GM19351 (cell line): ENCODE data around the gene RFC2.
A peak's percentile ranks its signal among the peaks of the same experiment; 100 is the strongest.
"Not testable (repeated sequence)": the region's sequence is repeated elsewhere in the genome, so short reads cannot be mapped to it uniquely, and the experiment has no call there.

Experiments
- ATAC-seq: cut with Tn5 transposase; IDR thresholded peaks from one replicate; pipeline ENCODE4 v1.9.1; 2021; ENCODE audit warnings: mild to moderate bottlenecking, moderate library complexity; ENCODE audit not compliant: unreplicated experiment

RFC2 gene

DNA sequence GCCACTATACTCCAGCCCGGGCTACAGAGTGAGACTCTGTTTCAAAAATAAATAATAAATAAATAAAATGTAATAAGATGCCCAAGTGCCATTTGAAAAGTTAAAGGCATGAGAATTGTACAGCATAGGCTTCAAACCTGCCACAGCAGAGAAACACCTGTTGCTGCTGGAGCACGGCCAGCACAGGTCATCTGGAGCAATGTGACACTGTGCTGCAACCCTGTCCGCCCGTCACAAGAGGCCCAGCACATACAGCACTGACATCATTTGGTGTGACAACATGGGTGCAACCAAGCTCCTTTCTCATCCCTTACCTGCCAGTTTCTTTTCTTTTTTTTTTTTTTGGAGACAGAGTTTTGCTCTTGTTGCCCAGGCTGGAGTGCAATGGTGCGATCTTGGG, 1.3 kb downstream of the RFC2 start:
- ATAC-seq = no peak

DNA sequence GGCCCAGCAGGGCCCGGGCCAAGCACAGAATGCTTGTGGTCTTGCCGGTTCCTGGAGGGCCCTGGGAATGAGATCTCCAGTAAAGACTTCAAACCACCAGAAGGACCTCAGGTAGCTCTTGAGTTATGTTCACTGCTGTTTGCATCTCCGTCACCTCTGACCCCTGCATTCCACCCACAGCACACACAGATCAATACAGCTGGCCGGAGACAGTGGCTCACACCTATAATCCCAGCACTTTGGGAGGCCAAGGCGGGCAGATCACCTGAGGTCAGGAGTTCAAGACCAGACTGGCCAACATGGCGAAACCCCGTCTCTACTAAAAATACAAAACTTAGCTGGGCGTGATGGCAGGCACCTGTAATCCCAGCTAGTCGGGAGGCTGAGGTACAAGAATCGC, 5.1 kb downstream of the RFC2 start:
- ATAC-seq = not testable (repeated sequence)

DNA sequence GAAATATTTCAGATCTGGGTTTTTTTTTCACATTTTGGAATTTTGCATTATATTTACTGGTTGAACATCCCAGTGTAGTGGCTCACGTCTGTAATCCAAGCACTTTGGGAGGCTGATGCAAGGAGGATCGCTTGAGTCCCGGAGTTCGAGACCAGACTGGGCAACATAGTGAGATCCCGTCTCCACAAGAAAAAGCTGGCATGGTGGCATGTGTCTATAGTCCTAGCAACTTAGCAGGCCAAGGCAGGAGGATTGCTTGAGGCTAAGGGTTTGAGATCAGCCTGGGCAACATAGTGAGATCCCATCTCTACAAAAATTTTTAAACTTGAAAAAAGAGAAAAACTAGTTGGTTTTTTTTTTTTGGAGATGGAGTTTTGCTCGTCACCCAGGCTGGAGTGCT, 6.0 kb downstream of the RFC2 start:
- ATAC-seq = no peak

DNA sequence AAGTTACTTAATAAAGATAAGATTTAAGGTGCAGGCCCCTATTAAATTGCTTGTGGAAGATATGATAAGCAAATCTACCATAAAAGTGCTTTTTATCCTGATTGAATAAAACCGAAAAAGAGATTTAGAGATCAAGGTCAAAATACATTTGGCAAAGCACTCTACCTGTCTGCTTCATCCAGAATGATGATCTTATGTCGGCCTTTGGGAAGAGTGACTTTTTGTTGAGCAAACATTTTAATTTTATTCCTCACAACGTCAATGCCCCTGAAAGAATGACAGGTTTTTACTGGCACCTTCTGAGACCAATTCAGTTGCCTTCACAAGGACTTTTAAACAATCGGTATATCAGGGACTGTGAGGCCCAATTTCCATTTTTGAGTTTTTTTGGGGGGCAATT, 7.7 kb downstream of the RFC2 start:
- no peak for ATAC-seq

DNA sequence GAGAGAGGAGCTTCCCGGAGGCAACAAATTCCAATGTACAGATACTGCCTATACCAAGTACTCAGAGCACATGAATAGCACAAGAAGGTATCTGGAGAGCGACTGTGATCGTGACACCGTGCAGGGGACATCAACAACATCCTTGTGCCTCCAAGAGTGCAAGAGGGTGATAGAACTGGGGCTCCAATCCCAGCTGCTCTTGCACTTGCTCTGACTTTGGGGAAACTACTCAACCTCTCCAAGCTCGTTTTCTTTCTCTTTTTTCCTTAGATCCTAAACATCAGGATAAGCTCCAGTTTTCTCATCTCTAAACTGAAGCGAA, 12.1 kb downstream of the RFC2 start:
- ATAC-seq = no peak

DNA sequence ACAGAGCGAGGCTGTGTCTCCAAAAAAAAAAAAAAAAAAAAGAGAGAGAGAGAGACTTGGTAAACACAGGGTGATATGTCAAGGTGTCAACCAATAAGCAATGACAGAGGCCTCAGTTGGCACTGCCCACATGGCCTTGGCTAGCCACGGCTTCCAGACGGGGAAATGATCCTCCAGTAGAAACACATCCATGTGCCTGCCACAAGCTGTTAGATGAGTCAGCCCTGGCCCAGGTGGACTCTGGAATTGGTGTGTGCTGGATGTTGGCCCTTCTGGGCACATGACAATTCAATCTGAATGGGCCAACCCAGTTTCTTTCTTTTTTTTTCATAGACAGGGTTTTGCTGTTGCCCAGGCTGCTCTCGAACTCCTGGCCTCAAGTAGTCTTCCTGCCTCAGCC, 13.7 kb downstream of the RFC2 start:
- ATAC-seq = no peak

DNA sequence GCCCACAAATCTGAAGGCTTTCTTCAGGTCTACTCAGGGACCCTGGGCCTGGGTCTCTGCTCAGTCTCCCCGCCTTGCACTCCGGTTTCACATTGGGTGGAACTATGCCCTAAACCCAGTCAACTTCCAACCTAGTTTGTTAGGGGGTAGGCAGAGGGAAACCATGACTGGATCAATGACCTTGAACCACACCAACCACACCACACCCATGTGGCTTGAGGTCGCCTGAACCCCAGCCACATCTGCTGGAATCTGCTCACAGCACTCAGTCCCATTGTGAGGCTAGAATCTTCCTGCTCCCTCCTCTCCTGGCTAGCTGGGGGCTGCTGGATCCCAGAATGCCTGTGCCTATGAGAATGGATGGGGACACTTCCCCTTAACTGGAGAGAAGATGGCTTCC, 17.9 kb downstream of the RFC2 start:
- no peak for ATAC-seq

DNA sequence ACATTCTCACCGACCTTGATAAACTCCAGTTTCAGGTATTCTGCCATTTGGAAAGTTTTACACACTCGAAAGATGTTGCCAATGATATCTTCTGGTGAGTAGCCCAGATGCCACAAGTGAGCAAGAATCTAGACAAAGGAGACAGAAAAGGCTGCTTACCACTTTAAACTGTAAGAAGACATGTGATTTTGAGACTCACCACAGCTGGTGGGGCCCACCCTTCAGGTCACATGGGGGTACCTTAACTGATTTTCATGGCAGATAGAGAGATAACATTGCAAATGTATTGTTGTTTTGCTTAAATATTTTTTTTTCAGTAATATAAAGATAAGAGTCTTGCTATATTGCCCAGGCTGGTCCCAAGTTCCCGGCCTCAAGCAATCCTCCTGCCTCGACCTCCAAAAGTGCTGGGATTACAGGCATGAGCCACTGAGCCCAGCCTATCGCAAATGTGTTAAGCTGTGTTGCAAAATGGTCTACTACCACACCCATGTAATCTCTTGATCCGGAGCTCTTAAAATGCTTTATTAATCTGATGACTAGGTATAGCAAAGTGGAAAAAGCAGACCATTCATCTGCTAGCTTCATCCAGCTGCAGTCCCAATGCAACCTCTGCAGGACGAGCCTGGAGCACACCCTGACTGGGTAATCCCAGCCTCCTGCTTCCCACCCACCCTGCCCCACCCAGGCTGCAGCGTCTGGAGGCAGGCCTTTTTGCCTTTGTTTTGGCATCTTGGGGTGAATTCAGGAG, 18.5 kb downstream of the RFC2 start:
- no peak for ATAC-seq

DNA sequence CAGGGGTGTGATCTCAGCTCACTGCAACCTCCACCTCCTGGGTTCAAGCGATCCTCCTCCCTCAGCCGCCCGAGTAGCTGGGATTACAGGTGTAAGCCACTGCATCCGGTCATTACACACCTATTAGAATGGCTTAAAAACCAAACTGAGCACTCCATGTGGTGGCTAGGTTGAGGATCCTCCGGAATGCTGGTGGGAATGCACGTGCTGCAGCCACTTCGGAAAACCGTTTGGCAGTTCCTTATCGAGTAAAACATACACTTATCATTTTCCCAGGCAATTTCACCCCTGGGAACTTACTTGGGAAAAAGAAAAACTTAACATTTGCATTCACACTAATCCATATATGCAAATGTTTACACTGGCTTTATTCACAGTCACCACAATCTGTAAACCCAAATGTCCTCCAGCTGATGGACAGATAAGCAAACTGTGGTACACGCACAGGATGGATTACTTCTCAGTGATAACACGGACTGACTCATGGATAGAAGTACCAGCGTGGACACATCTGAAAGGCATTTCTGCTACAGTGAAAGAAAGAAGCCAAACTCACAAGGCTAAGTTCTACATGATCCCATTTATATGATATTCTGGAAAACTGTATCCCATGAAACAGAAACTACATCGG, 20.4 kb downstream of the RFC2 start:
- ATAC-seq = no peak

DNA sequence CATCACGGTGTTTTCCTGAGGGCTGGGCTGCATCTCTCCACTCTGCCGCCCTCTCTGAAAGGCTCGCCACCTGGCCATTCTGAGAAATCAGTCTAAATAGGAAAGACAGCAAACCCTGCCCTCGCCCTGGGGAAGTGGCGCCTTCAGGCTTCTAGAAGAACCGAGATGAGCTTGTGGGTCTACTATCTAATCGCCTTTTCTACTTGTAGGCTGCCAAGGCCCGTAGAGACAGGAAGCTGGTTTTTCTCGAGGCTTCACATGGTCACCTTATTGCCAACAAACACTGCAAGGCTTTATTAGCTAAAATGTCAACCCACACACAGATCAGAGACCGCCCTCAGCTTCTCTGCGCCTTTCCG, 23.0 kb downstream of the RFC2 start:
- ATAC-seq = peak; percentile 64

DNA sequence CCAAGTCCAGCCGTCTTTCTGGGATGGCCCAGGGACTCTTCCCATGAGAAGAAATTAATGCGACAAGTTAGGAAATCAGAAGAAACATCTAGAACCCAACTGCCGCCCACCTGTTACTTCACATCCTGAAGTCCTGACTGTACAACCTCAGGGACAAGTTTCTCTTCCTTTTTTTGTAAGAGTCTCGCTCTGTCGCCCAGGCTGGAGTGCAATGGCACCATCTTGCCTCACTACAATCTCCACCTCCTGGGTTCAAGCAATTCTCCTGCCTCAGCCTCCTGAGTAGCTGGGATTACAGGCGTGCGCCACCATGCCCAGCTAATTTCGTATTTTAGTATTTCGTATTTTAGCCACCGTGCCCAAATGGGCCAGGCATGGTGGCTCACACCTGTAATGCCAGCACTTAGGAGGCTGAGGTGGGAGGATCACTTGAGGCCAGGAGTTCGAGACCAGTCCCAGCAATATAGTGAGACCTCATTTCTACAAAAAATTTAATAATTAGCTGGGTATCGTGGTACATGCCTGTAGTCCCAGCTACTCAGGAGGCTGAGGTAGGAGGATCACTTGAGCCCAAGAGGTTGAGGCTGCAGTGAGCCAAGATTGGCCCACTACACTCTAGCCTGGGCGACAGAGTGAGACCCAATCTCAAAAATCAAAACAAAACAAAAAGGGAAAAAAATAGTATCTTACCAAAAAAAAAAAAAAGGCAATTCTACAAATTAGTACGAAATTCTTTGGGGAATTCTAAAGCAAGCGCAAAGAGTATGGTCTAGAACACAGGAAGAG, 23.6 kb downstream of the RFC2 start:
- peak; percentile 57 for ATAC-seq

DNA sequence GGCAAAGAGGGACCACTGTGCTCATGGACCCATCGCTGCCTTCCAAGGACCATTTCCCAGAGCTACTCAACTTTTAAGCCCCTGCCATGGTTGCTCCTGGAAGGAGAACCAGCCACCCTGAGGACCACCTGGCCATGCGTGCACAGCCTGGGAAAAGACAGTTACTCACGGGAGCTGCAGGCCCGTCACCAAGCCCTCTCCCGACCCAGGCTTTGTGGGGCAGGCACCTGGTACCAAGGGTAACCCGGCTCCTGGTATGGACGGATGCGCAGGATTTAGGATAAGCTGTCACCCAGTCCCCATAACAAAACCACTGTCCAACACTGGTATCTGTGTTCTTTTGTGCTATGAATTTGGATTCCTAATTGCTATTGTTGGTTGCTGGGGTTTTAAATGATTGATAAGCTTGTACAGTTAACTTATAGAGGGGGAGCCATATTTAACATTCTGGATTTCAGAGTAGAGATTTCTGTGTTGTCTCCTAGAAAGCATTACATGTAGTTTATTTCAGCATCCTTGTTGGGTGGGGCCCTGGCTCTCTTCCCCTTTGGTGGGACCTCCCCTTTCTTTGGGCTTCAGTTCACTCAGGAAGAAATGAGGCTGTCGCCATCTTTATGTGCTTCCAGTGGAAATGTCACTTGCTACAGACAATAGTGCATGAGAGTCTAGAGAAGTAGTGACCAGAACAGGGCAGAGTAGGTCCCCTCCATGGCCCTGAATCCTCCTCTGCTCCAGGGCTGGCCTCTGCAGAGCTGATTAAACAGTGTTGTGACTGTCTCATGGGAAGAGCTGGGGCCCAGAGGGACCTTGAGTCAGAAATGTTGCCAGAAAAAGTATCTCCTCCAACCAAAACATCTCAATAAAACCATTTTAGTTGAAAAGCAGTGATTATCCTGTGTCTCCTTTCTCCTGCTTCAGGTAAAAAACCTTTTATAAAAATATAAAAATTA, 25.0 kb downstream of the RFC2 start:
- ATAC-seq = no peak

DNA sequence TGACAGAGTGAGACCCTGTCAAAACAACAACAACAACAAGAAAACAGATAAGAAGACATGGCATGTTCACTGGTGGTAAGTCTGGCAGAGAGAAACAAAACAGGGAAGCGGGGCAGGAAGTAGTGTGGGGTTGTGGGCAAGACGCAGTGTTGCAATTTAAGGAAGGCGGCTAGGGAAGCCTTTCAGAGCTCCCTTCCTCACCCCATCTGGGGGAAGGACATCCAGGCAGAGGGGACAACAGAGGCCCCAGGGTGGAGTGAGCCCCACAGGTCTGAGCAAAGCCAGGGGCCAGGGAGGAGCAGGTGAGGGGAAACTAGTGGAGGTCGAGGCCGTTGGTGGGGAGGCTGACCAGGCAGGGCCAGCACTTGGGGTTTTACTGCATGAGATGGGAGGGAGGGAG, 27.6 kb downstream of the RFC2 start:
- ATAC-seq = no peak

DNA sequence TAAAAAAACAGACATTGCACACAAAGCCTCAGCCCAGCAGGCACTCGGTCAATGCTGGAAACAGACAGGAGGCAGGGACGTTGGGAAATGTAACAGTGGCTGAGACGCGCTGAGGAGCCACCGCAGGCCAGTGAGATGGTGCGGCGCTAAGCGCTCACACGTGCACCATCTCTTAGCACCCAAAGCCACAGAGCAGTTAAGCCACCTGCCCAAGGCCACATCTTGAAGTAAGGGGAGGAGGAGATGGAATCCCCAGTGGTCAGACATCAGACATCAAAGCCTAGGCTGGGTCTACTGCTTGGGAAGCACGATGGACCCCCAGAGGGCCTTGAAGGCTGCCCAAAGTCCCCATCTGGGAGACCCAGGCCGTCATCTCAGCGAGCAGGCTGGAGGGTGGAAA, 28.8 kb downstream of the RFC2 start:
- ATAC-seq = no peak

DNA sequence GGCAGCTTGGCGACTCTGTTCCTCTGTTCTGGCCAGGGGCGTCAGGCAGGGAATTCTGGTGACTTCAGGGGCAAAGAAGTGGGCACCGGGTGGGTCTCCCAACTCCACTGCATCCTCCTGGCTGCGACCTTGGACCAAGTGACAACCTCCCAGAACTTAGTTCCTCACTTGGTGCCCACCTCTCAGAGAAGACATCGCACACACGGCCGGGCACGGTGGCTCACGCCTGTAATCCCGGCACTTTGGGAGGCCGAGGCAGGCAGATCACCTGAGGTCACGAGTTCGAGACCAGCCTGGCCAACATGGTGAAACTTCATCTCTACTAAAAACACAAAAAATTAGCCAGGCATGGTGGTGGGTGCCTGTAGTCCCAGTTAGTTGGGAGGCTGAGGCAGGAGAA, 29.3 kb downstream of the RFC2 start:
- not testable (repeated sequence) for ATAC-seq

DNA sequence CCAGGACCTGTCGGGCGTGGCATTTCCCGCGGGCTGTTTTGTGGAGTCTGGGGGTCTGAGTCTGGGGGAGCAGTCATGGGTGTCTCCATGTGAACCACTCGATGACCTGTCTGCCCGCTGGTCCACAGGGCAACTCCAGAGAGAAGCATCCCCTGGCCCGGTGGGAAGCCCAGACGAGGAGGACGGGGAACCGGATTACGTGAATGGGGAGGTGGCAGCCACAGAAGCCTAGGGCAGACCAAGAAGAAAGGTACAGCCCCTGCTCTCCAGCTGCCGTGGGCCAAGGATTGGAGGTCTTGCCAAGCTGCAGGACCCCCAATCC, 29.7 kb downstream of the RFC2 start:
- ATAC-seq = no peak

DNA sequence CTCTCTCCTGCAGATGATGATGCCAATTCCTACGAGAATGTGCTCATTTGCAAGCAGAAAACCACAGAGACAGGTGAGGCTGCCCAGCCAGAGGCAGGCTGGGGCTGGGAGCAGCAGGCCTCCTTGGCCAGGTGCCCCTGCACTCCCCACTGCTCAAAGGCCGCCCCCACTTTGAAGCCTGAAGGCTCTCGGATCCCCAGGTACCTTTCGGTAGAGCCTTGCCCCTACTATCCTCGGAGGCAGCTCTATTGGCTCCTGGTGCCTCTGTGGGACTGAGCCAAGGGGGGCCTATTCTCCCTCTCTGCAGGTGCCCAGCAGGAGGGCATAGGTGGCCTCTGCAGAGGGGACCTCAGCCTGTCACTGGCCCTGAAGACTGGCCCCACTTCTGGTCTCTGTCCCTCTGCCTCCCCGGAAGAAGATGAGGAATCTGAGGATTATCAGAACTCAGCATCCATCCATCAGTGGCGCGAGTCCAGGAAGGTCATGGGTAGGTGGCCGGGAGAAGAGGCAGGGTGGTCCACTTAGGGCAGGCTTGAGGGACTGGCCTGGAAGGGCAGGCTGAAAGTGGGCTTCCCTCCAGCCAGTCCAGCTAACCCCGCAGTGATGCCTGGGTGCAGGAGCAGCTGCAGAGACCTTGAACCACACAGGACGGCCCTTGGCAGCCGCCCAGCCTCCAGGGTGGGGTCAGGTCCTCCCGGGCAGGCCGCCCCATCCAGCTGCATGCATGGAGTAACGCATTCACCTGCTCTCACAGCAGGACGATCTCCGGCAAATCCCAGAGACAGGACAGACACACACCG, 30.3 kb downstream of the RFC2 start:
- ATAC-seq = no peak

DNA sequence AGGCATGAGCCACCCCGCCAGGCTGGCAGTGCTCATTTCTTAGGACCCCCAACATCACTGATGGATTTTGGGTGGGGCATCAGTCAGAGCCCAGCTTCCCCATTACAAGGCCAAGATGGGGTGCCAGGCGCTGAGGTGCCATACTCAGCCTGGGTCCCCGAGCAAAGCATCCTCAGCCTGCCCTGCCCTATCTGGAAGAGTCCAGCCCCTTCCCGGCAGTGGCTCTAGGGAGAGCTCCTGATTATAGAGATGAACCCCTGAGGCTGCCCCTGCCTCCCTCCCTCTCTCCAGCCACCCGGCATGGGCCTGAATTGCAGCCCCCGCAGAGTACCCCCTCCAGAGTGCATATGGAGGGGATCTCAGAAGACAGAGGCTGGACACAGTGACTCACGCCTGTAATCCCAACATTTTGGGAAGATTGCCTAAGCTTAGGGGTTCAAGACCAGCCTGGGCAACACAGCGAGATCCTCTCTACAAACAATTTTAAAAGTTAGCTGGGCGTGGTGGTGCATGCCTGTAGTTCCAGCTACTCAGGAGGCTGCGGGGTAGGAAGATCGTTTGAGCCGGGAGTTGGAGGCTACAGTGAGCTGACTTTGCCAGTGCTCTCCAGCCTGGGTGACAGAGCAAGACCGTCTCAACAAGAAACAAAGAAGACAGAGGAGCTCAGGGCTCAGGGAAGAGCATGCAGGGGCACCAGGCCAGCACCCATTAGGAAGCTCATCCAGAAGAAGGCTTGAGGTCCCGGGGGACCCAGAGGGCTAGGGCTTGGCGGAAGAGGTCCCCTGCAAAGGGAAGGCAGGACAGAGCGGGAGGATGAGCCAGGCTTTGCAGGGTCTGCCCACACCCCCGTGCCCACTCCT, 31.1 kb downstream of the RFC2 start:
- no peak for ATAC-seq

DNA sequence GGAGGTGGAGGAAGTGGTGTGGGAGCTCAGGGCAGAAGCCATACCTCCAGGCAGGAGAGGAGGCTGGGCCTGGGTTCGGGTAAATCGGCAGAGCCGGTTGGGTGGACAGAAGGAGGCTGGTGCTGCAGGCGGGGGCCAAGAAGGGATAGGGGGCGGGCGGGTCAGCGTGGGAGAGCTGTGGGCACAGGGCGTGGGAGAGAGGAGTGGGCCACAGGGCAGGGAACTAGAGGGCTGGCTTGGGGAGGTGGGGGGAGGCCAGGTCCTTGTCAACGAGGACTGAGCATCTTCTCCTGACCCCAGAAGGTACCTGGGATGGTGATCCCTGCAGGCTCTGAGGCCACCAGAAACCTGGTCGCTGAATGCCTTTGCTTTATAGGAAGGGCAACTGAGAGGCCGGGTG, 32.5 kb downstream of the RFC2 start:
- no peak for ATAC-seq

DNA sequence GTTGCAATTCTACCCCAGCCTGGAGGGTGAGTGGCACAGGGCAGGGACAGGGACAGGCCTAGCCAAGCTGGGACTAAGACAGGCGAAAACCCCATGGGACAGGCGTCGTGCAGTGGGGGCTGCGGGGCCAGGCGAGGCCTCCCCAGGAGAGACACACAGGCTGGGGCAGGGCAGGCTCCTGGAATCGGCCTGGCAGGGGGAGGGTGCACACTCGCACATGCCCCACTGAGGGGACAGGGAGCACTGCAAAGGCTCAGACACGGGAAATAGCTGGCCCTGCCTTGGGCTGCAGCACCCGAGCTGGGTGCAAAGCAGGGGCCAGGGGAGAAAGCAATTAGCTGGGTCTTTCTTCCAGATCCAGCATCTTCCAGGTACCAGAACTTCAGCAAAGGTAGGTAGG, 34.0 kb downstream of the RFC2 start:
- no peak for ATAC-seq
